Spleen (tissue), 11 donors: ENCODE data around the gene FAM120A. TPM values are rescaled to one million over a fixed set of nuclear protein-coding genes. Genes with fewer than 3 reads are reported as not detected.

Experiments
- DNase-seq: peaks from one replicate; pipeline ENCODE4 v3.0.0-alpha.2; 2020
- H3K27ac ChIP-seq, 8 donors: fragments of 200-600 bp; sonication (generic) in 7 of 8; 1 replicate in 4 of 8; 2 replicates in 4 of 8; pipeline versions ENCODE4 v1.5.0 to v1.8.0; 2016 to 2021; ENCODE audit warnings: inconsistent platforms in 4 of 8, mild to moderate bottlenecking in 4 of 8, moderate library complexity in 1 of 8
- H3K27me3 ChIP-seq, 7 donors: fragments of 200-600 bp; sonication (generic) in 6 of 7; replicated peaks in 1 of 7; 1 replicate in 4 of 7; 2 replicates in 3 of 7; pipeline versions ENCODE4 v1.5.0 to v1.8.0; 2016 to 2021; ENCODE audit warnings: inconsistent platforms in 3 of 7, mild to moderate bottlenecking in 1 of 7
- H3K36me3 ChIP-seq, 6 donors: fragments of 200-600 bp; sonication (generic) in 5 of 6; 1 replicate in 4 of 6; 2 replicates in 2 of 6; pipeline versions ENCODE4 v1.5.0 to v1.8.0; 2016 to 2021; ENCODE audit warnings: inconsistent platforms in 2 of 6
- H3K4me1 ChIP-seq, 6 donors: fragments of 200-600 bp; sonication (generic) in 5 of 6; 1 replicate in 3 of 6; 2 replicates in 3 of 6; pipeline versions ENCODE4 v1.5.0 to v1.8.0; 2016 to 2021; ENCODE audit warnings: inconsistent platforms in 3 of 6
- H3K4me3 ChIP-seq, 8 donors: fragments of 200-600 bp; sonication (generic) in 7 of 8; 1 replicate in 4 of 8; 2 replicates in 4 of 8; pipeline versions ENCODE4 v1.5.0 to v1.8.0; 2016 to 2021; ENCODE audit warnings: inconsistent platforms in 4 of 8, mild to moderate bottlenecking in 4 of 8, moderate library complexity in 2 of 8
- H3K9me3 ChIP-seq, 8 donors: fragments of 200-600 bp; sonication (generic) in 7 of 8; 1 replicate in 4 of 8; 2 replicates in 4 of 8; pipeline versions ENCODE4 v1.5.0 to v1.8.0; 2016 to 2021; ENCODE audit warnings: inconsistent platforms in 4 of 8
- POLR2A ChIP-seq, 3 donors: fragments of 450-650 bp; IDR thresholded peaks; one replicate each; pipeline ENCODE4 v1.5.1; 2017; ENCODE audit warnings: antibody characterized with exemption in 3 of 3, mild to moderate bottlenecking in 1 of 3
- POLR2AphosphoS5 ChIP-seq, 3 donors: sonication (generic); formaldehyde crosslinking; IDR thresholded peaks; one replicate each; pipeline ENCODE4 v1.5.1; 2017; ENCODE audit warnings: antibody characterized with exemption in 3 of 3
- WGBS, 5 donors: extraction: QIAGEN DNeasy Blood & Tissue Kit in 3 of 5; methylation state at CpG; one replicate each; pipeline versions ENCODE4 v1.1.5 to v1.1.7; 2013 to 2018; 5-methylcytosine and 5-hydroxymethylcytosine counted together
- intact Hi-C: fragments of 100-400 bp; cut with DNase I; formaldehyde crosslinking; loops from one replicate; pipeline ENCODE4 v1.15.0; 2023; ENCODE audit warnings: low total_unique reads
- polyA plus RNA-seq, 3 donors: library from polyadenylated mRNA; stranded (reverse); fragments of 200-250 nt; gene quantifications; one replicate each; pipeline ENCODE4 v1.2.1, GENCODE V29; 2013
- total RNA-seq, 7 donors: library from RNA; depleted of rRNA in 3 of 7; stranded (reverse); fragments of >200 nt in 3 of 7; fragmentation: NEBNext Ultra II Directional in 4 of 7; extraction: Animal tissue kit (Norgen Biotek cat#: 25700) in 4 of 7; gene quantifications; one replicate each; pipeline versions ENCODE4 v1.1.0 to v1.2.1, GENCODE V29; 2016 to 2021
- TF ChIP-seq, protein P1 (sequence below), 11 experiments: fragments of 200-600 bp in 7 of 11; fragments of 450-650 bp in 4 of 11; sonication (generic) in 4 of 11; IDR thresholded peaks in 8 of 11; conservative IDR thresholded peaks in 3 of 11; 1 replicate in 7 of 11; 2 replicates in 4 of 11; pipeline versions ENCODE4 v1.4.0 to v1.8.0; 2016 to 2021; ENCODE audit warnings: antibody characterized with exemption in 11 of 11, inconsistent platforms in 4 of 11, mild to moderate bottlenecking in 1 of 11
- donor health status: healthy with polysubstance abuse.
- donor health status: DM: no; HTN: no; CAD: no; lungs with moderate emphysema.
- donor health status: DM: no; HTN: no; CAD: no.
- donor health status: Bipolar disorder and iron deficiency.
- donor health status: healthy.
- donor health status: DM: no; HTN: no; CAD: no.
- donor health status: DM: yes; HTN: yes; CAD: no.

FAM120A gene
- total and polyA plus RNA-seq, 10 donors = 33.0 to 116 (median 102) TPM

DNA sequence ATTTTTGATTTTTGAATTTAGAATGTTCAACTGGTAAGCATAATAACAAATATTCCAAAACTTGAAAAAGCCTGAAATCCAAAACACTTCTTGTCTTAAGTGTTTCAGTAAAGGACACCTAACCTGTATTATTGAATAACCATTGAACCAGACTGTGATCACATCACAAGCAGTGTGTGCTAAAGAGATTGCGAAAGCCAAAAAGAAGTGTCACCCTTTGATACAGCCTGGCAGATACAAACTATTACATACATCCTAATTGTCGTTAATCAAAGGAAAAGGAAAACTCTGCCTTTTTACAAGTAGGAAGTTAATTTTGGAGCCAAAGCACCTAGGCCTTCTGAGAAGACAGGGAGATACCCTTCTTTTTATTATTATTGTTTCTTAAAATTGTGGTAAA, 10.3 kb downstream of the FAM120A start:
- no peak for TF ChIP-seq POLR2AphosphoS5 (IDR thresholded peaks at IDR 0.05)
- TF ChIP-seq, protein P1, sequence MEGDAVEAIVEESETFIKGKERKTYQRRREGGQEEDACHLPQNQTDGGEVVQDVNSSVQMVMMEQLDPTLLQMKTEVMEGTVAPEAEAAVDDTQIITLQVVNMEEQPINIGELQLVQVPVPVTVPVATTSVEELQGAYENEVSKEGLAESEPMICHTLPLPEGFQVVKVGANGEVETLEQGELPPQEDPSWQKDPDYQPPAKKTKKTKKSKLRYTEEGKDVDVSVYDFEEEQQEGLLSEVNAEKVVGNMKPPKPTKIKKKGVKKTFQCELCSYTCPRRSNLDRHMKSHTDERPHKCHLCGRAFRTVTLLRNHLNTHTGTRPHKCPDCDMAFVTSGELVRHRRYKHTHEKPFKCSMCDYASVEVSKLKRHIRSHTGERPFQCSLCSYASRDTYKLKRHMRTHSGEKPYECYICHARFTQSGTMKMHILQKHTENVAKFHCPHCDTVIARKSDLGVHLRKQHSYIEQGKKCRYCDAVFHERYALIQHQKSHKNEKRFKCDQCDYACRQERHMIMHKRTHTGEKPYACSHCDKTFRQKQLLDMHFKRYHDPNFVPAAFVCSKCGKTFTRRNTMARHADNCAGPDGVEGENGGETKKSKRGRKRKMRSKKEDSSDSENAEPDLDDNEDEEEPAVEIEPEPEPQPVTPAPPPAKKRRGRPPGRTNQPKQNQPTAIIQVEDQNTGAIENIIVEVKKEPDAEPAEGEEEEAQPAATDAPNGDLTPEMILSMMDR (IDR thresholded peaks at IDR 0.05 in 8 of 11, conservative IDR thresholded peaks at IDR 0.05 in 3 of 11) = no peak
- no peak for TF ChIP-seq POLR2A (IDR thresholded peaks at IDR 0.05)
- Histone ChIP-seq H3K9me3 (no peaks in the 10 kb centered on the region), H3K4me3 (no peak overlapping the region), H3K27me3 (no peaks in the 10 kb centered on the region), H3K4me1 (peaks cover 18 to 99% (median 88%) of the 10 kb centered on the region in 6 donors), H3K36me3 (no peaks in the 10 kb centered on the region), H3K27ac (peak overlapping the region in 1 of 8 donors; percentile 3)
- DNase-seq = no peak
- intact Hi-C loops = no loop called here
- WGBS, 5 donors = 64 to 83% (median 69%) methylated on average over 2 of the region's 2 CpGs

DNA sequence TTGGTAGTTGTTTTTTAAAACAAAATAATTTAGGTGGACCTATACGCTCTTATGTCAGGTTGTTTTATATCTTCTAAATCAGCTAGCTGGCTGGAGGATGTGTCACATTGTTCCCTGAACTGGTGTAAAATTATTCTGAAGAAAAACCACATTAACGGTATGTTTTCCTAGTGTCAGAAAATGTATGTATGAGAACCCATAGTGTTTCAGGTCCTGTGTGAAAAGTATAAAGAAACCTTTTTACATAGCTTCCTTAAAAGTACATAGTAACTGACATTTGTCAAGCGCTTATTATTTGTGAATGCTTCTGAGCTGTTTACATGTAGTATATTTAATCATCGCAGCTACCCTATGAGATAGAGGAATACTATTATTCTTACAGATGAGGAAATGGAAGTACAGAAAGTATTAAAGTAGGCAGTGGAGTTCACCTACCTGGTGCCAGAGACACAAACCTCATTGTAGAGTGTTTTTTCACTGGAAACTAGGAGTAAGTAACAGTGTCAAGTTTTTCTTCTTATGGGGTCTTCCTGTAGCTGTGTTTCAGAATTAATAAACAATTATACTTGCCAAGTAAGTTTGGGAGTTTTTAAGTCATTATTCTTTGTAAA, 12.3 kb downstream of the FAM120A start:
- Histone ChIP-seq H3K4me3 (peak overlapping the region in 1 of 8 donors; percentile 6), H3K36me3 (no peaks in the 10 kb centered on the region), H3K27me3 (no peaks in the 10 kb centered on the region), H3K4me1 (peaks cover 27 to 99% (median 88%) of the 10 kb centered on the region in 6 donors), H3K27ac (peak overlapping the region in 6 of 8 donors; percentile 7 to 81 (median 67)), H3K9me3 (no peaks in the 10 kb centered on the region)
- no peak for DNase-seq
- intact Hi-C loops = no loop called here
- TF ChIP-seq POLR2AphosphoS5 (IDR thresholded peaks at IDR 0.05) = no peak
- no peak for TF ChIP-seq POLR2A (IDR thresholded peaks at IDR 0.05)
- TF ChIP-seq, protein P1 (IDR thresholded peaks at IDR 0.05 in 8 of 11, conservative IDR thresholded peaks at IDR 0.05 in 3 of 11) = no peak
- WGBS, 5 donors = 67 to 74% (median 72%) methylated on average over 4 of the region's 4 CpGs

DNA sequence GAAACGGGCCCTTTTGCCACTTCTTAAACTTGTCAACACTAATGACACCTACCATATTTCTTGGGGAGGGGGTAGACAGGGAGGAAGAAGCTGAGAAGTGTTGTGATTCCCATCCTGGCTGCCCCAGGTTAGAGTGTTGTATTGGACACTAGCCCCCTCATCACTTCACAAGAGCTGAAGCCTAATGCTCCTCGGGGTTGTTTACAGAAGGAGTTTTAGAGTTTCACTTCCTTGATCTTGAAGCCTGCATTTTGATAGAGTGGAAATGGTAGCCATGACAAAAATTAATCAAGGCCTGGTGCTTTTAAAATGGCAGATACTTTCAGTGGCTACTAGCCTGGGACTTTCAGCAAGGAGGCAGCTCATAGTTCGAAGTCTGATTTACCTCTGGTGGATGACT, 12.9 kb downstream of the FAM120A start:
- 55 to 71% (median 64%) methylated on average over 3 of the region's 3 CpGs for WGBS, 5 donors
- intact Hi-C loops = no loop called here
- Histone ChIP-seq H3K4me3 (peak overlapping the region in 1 of 8 donors; percentile 6), H3K27me3 (no peaks in the 10 kb centered on the region), H3K9me3 (no peaks in the 10 kb centered on the region), H3K27ac (peak overlapping the region in 7 of 8 donors; percentile 28 to 81 (median 66)), H3K4me1 (peaks cover 26 to 99% (median 88%) of the 10 kb centered on the region in 6 donors), H3K36me3 (no peaks in the 10 kb centered on the region)
- TF ChIP-seq POLR2A (IDR thresholded peaks at IDR 0.05) (no peak), POLR2AphosphoS5 (IDR thresholded peaks at IDR 0.05) (no peak)
- TF ChIP-seq, protein P1 (IDR thresholded peaks at IDR 0.05 in 8 of 11, conservative IDR thresholded peaks at IDR 0.05 in 3 of 11) = no peak
- DNase-seq = no peak

DNA sequence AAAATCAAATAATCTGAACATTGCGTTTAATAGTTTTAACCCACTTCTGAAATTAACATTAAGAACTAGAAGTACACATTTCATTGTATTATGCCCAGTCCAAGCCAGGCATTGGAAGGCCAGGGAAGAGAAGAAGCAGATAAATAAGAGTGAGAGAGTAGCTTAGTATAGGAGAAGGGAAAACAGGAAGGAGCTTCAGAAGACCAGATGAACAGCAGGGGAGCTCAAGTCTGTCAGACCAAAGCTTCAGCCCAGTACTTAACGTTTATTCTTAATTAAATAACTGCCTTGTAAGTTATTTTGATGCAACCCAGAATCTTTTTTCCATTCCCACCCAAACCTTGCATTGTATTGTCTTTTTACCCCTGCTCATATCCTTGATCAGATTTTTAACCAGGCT, 13.4 kb downstream of the FAM120A start:
- peak overlapping the region in 7 of 8 donors; percentile 28 to 81 (median 66) for H3K27ac ChIP-seq
- DNase-seq = no peak
- H3K4me3 ChIP-seq = peak overlapping the region in 1 of 8 donors; percentile 6
- H3K4me1 ChIP-seq = peaks cover 26 to 99% (median 87%) of the 10 kb centered on the region in 6 donors
- 57 to 74% (median 65%) methylated on average over 2 of the region's 2 CpGs for WGBS, 5 donors
- intact Hi-C loops = no loop called here
- no peaks in the 10 kb centered on the region for H3K27me3 ChIP-seq
- no peaks in the 10 kb centered on the region for H3K36me3 ChIP-seq
- H3K9me3 ChIP-seq = no peaks in the 10 kb centered on the region
- TF ChIP-seq POLR2A (IDR thresholded peaks at IDR 0.05) (no peak), POLR2AphosphoS5 (IDR thresholded peaks at IDR 0.05) (no peak)
- TF ChIP-seq, protein P1 (IDR thresholded peaks at IDR 0.05 in 8 of 11, conservative IDR thresholded peaks at IDR 0.05 in 3 of 11) = no peak
